NT2/D1 (cell line): ENCODE data around the gene EMILIN2.

ENCODE experiments used
- YY1 ChIP-seq: IDR thresholded peaks from 2 replicates; pipeline ENCODE4 v1.6.1; 2011; ENCODE audit not compliant: insufficient read length, insufficient read depth
- ZNF274 ChIP-seq: IDR thresholded peaks from 2 replicates; pipeline ENCODE4 v1.6.1; 2011; ENCODE audit warnings: mild to moderate bottlenecking, low read depth, low read length

DNA sequence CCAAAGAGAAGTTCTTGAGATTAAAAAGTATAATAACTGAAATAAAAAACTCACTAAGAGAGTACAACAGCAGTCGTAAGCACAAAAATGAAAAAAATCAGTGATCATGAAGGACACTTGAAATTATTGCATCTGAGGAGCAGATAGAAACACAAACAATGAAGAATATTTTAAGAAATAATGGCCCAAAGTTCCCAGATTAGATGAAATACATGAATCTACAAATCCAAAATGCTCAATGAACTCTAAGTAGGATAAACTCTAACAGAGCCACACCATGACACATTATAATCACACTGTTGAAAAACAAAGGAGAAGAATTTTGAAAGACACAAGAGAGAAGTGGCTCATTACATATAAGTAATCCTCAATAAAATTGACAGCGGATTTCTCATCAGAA lies 31.9 kb upstream of the EMILIN2 start:
- TF ChIP-seq ZNF274, result no peak
- TF ChIP-seq YY1, result no peak
